Right atrium auricular region (tissue), 2 donors: Measurements from ENCODE around the gene CACNA1C. TPM values are rescaled to one million over a fixed set of nuclear protein-coding genes. Genes with fewer than 3 reads are reported as not detected.
A peak's percentile ranks its signal among the peaks of the same experiment; 100 is the strongest.

Source experiments
- DNase-seq: peaks from one replicate; pipeline ENCODE4 v3.0.0-alpha.2; 2019; ENCODE audit warnings: low spot score
- H3K27ac ChIP-seq, 2 donors: fragments of 200-600 bp; sonication (generic); 1 replicate in 1 of 2; 2 replicates in 1 of 2; pipeline ENCODE4 v1.5.1; 2016 to 2019
- H3K27me3 ChIP-seq, 2 donors: fragments of 200-600 bp; sonication (generic); one replicate each; pipeline versions ENCODE4 v1.5.1 to v1.6.0; 2017 to 2019
- H3K36me3 ChIP-seq: fragments of 200-600 bp; sonication (generic); one replicate; pipeline ENCODE4 v1.5.1; 2016
- H3K4me1 ChIP-seq, 2 donors: fragments of 200-600 bp; sonication (generic); one replicate each; pipeline versions ENCODE4 v1.5.1 to v1.6.0; 2017 to 2019
- H3K4me3 ChIP-seq, 2 donors: fragments of 200-600 bp; sonication (generic); 1 replicate in 1 of 2; 2 replicates in 1 of 2; pipeline ENCODE4 v1.5.1; 2017 to 2019; ENCODE audit warnings: mild to moderate bottlenecking in 1 of 2, moderate library complexity in 1 of 2
- H3K9me3 ChIP-seq, 2 donors: fragments of 200-600 bp; sonication (generic); one replicate each; pipeline ENCODE4 v1.5.1; 2019
- total RNA-seq, 2 donors: library from RNA; depleted of rRNA; stranded (reverse); fragments of >200 nt; gene quantifications; one replicate each; pipeline ENCODE4 v1.1.0, GENCODE V29; 2016
- TF ChIP-seq, protein P1 (sequence below), 2 donors: fragments of 200-600 bp; sonication (generic); IDR thresholded peaks; one replicate each; pipeline ENCODE4 v1.5.1; 2019; ENCODE audit warnings: antibody characterized with exemption in 2 of 2

Gene CACNA1C
- total RNA-seq, 2 donors from 2014 or later = 83.1 to 93.6 TPM

DNA sequence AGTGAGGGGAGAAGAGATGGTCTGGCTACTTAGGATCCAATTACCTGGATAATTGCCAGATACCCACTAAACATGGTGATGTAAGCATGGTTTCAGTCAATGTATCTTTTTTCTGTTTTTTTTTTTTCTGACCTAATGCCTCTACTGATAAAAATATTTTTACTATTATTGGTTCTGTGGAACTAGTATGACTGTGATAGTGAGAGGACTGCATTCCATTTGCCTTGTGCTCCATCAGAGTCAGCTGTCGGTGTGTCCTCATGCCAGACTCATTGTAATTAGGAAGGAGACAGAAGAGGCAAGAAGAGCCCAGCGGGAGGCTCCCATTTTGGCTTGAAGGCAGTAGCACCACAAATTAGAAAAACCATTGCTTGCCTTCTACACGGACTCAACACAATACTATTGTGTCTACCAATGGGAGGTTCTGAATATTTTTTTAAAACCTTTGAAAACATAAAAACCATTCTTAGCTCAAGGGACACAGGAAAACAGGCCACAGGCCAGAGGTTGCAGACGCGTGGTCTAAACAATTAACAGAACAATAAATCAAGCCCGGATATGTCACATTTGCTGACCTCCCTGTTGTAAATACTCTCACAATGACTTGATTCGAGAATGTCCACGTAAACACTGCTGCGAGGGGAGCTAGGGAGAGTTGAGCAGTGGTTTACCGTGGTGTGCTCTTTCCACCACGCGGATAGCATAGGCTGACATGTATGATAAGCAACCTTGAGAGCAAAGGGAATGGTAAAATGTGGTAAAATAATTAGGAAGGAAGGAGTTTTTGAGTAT is 35.0 kb upstream of the CACNA1C start:
- Histone ChIP-seq H3K36me3 (no peaks in the 10 kb centered on the region), H3K27me3 (no peaks in the 10 kb centered on the region), H3K4me3 (no peak overlapping the region), H3K27ac (peak overlapping the region; percentile 28 to 80), H3K4me1 (peaks cover 0 to 40% of the 10 kb centered on the region in 2 donors), H3K9me3 (no peaks in the 10 kb centered on the region)
- DNase-seq = no peak
- TF ChIP-seq, protein P1, sequence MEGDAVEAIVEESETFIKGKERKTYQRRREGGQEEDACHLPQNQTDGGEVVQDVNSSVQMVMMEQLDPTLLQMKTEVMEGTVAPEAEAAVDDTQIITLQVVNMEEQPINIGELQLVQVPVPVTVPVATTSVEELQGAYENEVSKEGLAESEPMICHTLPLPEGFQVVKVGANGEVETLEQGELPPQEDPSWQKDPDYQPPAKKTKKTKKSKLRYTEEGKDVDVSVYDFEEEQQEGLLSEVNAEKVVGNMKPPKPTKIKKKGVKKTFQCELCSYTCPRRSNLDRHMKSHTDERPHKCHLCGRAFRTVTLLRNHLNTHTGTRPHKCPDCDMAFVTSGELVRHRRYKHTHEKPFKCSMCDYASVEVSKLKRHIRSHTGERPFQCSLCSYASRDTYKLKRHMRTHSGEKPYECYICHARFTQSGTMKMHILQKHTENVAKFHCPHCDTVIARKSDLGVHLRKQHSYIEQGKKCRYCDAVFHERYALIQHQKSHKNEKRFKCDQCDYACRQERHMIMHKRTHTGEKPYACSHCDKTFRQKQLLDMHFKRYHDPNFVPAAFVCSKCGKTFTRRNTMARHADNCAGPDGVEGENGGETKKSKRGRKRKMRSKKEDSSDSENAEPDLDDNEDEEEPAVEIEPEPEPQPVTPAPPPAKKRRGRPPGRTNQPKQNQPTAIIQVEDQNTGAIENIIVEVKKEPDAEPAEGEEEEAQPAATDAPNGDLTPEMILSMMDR (IDR thresholded peaks at IDR 0.05) = no peak

DNA sequence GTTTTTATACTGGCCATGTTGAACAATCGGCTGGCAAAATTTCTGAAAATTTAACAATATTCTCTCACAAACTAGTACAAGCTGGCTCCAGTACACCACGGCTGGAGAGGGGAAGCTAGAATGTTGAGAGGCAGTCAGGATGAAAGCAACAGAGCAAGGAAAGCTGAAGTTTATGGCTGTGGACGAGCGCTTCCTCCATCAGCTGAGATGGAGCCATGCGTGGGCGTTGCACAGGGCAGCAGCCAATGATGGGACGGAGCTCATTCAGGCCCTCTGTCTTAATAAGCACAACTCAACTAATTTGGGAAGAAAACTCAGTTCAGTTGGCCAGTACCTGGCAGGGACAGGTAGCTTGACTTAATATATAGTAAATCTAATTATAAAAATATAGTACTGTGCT is 34.4 kb upstream of the CACNA1C start:
- Histone ChIP-seq H3K36me3 (no peaks in the 10 kb centered on the region), H3K27ac (peak overlapping the region; percentile 28 to 80), H3K9me3 (no peaks in the 10 kb centered on the region), H3K27me3 (no peaks in the 10 kb centered on the region), H3K4me1 (peaks cover 0 to 39% of the 10 kb centered on the region in 2 donors), H3K4me3 (no peak overlapping the region)
- no peak for DNase-seq
- TF ChIP-seq, protein P1 (IDR thresholded peaks at IDR 0.05) = no peak

DNA sequence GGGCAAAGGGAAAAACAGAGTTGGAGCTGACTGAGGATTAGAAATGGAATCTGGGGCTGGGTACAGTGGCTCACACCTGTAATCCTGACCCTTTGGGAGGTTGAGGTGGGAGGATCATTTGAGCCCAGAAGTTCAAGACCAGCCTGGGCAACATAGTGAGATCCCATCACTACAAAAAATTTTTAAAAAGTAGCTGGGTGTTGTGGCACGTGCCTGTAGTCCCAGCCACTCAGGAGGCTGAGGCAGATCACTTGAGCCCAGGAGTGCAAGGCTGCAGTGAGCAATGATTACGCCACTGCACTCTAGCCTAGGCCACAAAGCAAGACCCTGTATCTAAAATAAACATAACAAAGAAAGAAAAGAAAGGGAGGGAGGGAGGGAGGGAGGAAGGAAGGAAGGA is 33.7 kb upstream of the CACNA1C start:
- TF ChIP-seq, protein P1 (IDR thresholded peaks at IDR 0.05) = no peak
- H3K36me3 ChIP-seq = no peaks in the 10 kb centered on the region
- H3K4me1 ChIP-seq = peaks cover 0 to 35% of the 10 kb centered on the region in 2 donors
- H3K27ac ChIP-seq = peak overlapping the region in 1 of 2 donors; percentile 80
- no peak overlapping the region for H3K4me3 ChIP-seq
- DNase-seq = no peak
- H3K9me3 ChIP-seq = no peaks in the 10 kb centered on the region
- no peaks in the 10 kb centered on the region for H3K27me3 ChIP-seq

DNA sequence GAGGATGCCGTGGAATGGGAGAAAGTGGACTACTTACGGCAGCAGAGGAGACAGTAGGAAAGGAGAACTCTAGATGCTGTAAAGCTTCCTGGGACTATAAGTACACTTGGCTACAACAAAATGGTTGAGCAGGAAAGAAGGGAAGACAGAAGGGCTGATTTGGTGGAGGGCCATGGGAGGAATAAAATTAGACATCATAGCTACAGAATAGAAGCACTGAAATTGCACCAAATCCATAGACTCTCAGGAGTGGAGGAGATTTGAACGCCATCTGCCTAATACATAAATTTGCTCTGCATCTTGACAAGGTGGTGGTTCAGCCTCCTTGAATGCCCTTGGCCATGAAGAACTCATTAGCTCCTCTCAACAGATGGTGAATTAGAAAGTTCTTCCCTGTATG is 32.3 kb upstream of the CACNA1C start:
- H3K36me3 ChIP-seq = peaks cover 9% of the 10 kb centered on the region
- DNase-seq = no peak
- H3K9me3 ChIP-seq = no peaks in the 10 kb centered on the region
- TF ChIP-seq, protein P1 (IDR thresholded peaks at IDR 0.05) = no peak
- H3K4me1 ChIP-seq = peaks cover 0 to 28% of the 10 kb centered on the region in 2 donors
- no peak overlapping the region for H3K27ac ChIP-seq
- no peak overlapping the region for H3K4me3 ChIP-seq
- H3K27me3 ChIP-seq = no peaks in the 10 kb centered on the region

DNA sequence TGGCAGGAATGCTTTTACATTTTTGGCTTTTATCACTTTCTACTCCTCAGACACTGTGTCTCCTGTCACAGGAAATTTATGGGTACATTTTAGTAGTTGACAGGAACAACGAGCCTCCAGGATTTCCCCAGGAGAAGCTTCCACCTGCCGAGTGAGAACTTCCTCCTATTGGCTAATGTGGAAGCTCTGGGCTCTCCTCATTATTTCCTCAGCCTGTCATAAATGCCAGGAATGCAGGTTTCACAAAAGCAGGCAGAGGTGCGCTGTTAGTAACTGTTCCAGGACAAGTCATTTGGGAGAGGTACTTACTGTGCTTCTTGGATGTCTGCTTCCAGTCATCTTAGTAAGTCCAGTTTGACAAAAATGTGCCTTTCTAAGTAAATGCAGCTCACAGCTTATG is 29.4 kb upstream of the CACNA1C start:
- no peak overlapping the region for H3K4me3 ChIP-seq
- peaks cover 0 to 16% of the 10 kb centered on the region in 2 donors for H3K4me1 ChIP-seq
- no peak overlapping the region for H3K27ac ChIP-seq
- no peaks in the 10 kb centered on the region for H3K27me3 ChIP-seq
- TF ChIP-seq, protein P1 (IDR thresholded peaks at IDR 0.05) = no peak
- H3K36me3 ChIP-seq = peaks cover 9% of the 10 kb centered on the region
- DNase-seq = no peak
- H3K9me3 ChIP-seq = no peaks in the 10 kb centered on the region
